GM13977 (cell line): Measurements from ENCODE around the gene FCHSD1.
A peak's percentile ranks its signal among the peaks of the same experiment; 100 is the strongest.

Source experiments
- DNase-seq: peaks from one replicate; pipeline ENCODE4 v3.0.0; 2012; ENCODE audit warnings: low spot score
- in situ Hi-C: fragments of 300-500 bp; cut with MboI; formaldehyde crosslinking; loops from one replicate; pipeline ENCODE4 v1.12.0; 2022; ENCODE audit warnings: low sequenced_read_pairs, low pct_unique_long_range_greater_than_20kb, mixed read lengths, inconsistent platforms; ENCODE audit not compliant: unreplicated experiment
- TF ChIP-seq, protein P1 (sequence below): IDR thresholded peaks from 2 replicates; pipeline ENCODE4 v1.5.1; 2012; ENCODE audit warnings: mild to moderate bottlenecking, control low read depth; ENCODE audit not compliant: insufficient read depth; ENCODE audit errors: extremely low read depth, missing control alignments

Gene FCHSD1

GRCh38 chr5:141639357-141640050 lies 11.7 kb downstream of the FCHSD1 start:
- TF ChIP-seq, protein P1, sequence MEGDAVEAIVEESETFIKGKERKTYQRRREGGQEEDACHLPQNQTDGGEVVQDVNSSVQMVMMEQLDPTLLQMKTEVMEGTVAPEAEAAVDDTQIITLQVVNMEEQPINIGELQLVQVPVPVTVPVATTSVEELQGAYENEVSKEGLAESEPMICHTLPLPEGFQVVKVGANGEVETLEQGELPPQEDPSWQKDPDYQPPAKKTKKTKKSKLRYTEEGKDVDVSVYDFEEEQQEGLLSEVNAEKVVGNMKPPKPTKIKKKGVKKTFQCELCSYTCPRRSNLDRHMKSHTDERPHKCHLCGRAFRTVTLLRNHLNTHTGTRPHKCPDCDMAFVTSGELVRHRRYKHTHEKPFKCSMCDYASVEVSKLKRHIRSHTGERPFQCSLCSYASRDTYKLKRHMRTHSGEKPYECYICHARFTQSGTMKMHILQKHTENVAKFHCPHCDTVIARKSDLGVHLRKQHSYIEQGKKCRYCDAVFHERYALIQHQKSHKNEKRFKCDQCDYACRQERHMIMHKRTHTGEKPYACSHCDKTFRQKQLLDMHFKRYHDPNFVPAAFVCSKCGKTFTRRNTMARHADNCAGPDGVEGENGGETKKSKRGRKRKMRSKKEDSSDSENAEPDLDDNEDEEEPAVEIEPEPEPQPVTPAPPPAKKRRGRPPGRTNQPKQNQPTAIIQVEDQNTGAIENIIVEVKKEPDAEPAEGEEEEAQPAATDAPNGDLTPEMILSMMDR: no peak
- DNase-seq: no peak
- in situ Hi-C loops: no loop called here

DNA sequence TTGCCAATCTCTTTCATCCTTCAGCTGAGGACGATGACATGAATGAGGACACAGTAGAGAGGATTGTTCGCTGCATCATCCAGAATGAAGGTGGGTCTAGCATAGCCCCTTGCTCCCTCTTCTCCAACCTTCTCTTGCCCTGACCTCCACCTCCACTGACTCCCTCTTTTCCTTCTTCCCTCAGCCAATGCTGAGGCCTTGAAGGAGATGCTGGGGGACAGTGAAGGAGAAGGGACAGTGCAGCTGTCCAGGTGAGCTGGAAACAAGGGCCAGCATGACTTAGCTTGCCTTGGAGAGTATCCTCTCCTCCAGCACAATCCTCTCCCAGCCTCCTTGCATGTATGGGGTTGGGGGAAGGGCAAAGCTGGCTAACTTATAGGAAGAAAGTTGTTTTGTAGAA lies 12.4 kb downstream of the FCHSD1 start:
- in situ Hi-C loops: no loop called here
- TF ChIP-seq, protein P1: no peak
- DNase-seq: no peak

GRCh38 chr5:141637767-141638419 lies 13.3 kb downstream of the FCHSD1 start:
- in situ Hi-C loops: no loop called here
- peak; percentile 75 for DNase-seq
- TF ChIP-seq, protein P1: peak; percentile 66

GRCh38 chr5:141637123-141637766 lies 14.0 kb downstream of the FCHSD1 start:
- TF ChIP-seq, protein P1: no peak
- peak; percentile 59 for DNase-seq
- in situ Hi-C loops: no loop called here

- in situ Hi-C loops: no loop called here
- TF ChIP-seq, protein P1: no peak
- DNase-seq: peak; percentile 98
Measured at GRCh38 chr5:141636413-141637122, 14.7 kb downstream of the FCHSD1 start, which contains the start of the genes HDAC3 and RELL2. HDAC3 (minus strand) TSS chr5:141636849; CDS start chr5:141636790, 59 bp downstream. RELL2 (plus strand) TSS chr5:141636997; CDS start chr5:141638226, 1,229 bp downstream.

- in situ Hi-C loops: no loop called here
- DNase-seq: no peak
Measured at GRCh38 chr5:141636106-141636412, 15.2 kb downstream of the FCHSD1 start.

More at GRCh38 chr5:141636106-141636412, 15.2 kb downstream of the FCHSD1 start:
- TF ChIP-seq, protein P1: no peak
